Measurements from ENCODE around the gene BHLHE41.

GRCh38 chr12:26148291-26148690, 23.5 kb upstream of the BHLHE41 start:
- no peak for TF ChIP-seq CTCF (IDR thresholded peaks at IDR 0.05)
- no peak for TF ChIP-seq TCF7L2 (IDR thresholded peaks at IDR 0.05; ENCODE audit: low read depth, low read length)

Data from Panc1 (cell line).